Muscle of back (tissue), 13 donors: ENCODE measurements around the gene SAE1. TPM values are rescaled to one million over a fixed set of nuclear protein-coding genes. Genes with fewer than 3 reads are reported as not detected.
A peak's percentile ranks its signal among the peaks of the same experiment; 100 is the strongest.
"Not testable (repeated sequence)": the region's sequence is repeated elsewhere in the genome, so short reads cannot be mapped to it uniquely, and the experiment has no call there.

Experiments
- DNase-seq, 3 donors: peaks; one replicate each; pipeline versions ENCODE4 v3.0.0 to v3.0.0-alpha.2; 2013
- long read RNA-seq, 9 donors: transcript quantifications; one replicate each; lab custom pipeline, GENCODE V29; 2026
- polyA plus RNA-seq, 10 donors: library from polyadenylated mRNA; unstranded; fragments of 120-200 nt; gene quantifications; one replicate each; pipeline ENCODE4 v1.2.1, GENCODE V29; 2013; ENCODE audit not compliant: insufficient read length in 10 of 10

SAE1 gene
- 100 to 1,000 TPM in 1 of 10 donors, 10 to 100 TPM in 9; 67.1 to 104 (median 83.3) TPM for polyA plus RNA-seq
- long read RNA-seq, donor 1, transcript SAE1-201 (9 exons, 2,049 nt): major isoform, 15 of 17 reads
- long read RNA-seq, donor 1, partial matches to known transcripts: 0 of 17 reads
- long read RNA-seq, donor 1, other reads (novel, unspliced or antisense): 0 of 17 reads
- long read RNA-seq, donor 2, transcript SAE1-201 (9 exons, 2,049 nt): major isoform, 13 of 35 reads
- long read RNA-seq, donor 2, partial matches to known transcripts: 20 of 35 reads
- long read RNA-seq, donor 2, other reads (novel, unspliced or antisense): 0 of 35 reads
- long read RNA-seq, donor 3: 0 reads
- long read RNA-seq, donor 4, transcript SAE1-201 (9 exons, 2,049 nt): major isoform, 13 of 20 reads
- long read RNA-seq, donor 4, partial matches to known transcripts: 6 of 20 reads
- long read RNA-seq, donor 4, other reads (novel, unspliced or antisense): 0 of 20 reads
- long read RNA-seq, donor 5, transcript SAE1-201 (9 exons, 2,049 nt): major isoform, 12 of 14 reads
- long read RNA-seq, donor 5, partial matches to known transcripts: 0 of 14 reads
- long read RNA-seq, donor 5, other reads (novel, unspliced or antisense): 0 of 14 reads
- long read RNA-seq, donor 6, transcript SAE1-201 (9 exons, 2,049 nt): major isoform, 32 of 38 reads
- long read RNA-seq, donor 6, partial matches to known transcripts: 0 of 38 reads
- long read RNA-seq, donor 6, other reads (novel, unspliced or antisense): 5 of 38 reads
- long read RNA-seq, donor 7, transcript SAE1-201 (9 exons, 2,049 nt): major isoform, 12 of 13 reads
- long read RNA-seq, donor 7, partial matches to known transcripts: 0 of 13 reads
- long read RNA-seq, donor 7, other reads (novel, unspliced or antisense): 0 of 13 reads
- long read RNA-seq, donor 8, transcript SAE1-201 (9 exons, 2,049 nt): major isoform, 10 of 10 reads
- long read RNA-seq, donor 8, partial matches to known transcripts: 0 of 10 reads
- long read RNA-seq, donor 8, other reads (novel, unspliced or antisense): 0 of 10 reads
- long read RNA-seq, donor 9, partial matches to known transcripts: 0 of 1 reads
- long read RNA-seq, donor 9, other reads (novel, unspliced or antisense): 0 of 1 reads

- DNase-seq: peak; percentile 97 to 98 (median 98)
These were observed at the start of gene SAE1 for GRCh38 chr19:47130589-47131227. Gene SAE1, plus strand, starts transcription at chr19:47130835. Its CDS starts 96 bp downstream, at chr19:47130931.

GRCh38 chr19:47081095-47081494, 49.5 kb upstream of the SAE1 start:
- no peak for DNase-seq

- DNase-seq: no peak
These were observed 48.1 kb upstream of the SAE1 start for GRCh38 chr19:47082493-47082892.

- DNase-seq: no peak
These were observed 45.7 kb upstream of the SAE1 start for GRCh38 chr19:47084879-47085439.

GRCh38 chr19:47086280-47086679, 44.4 kb upstream of the SAE1 start:
- no peak for DNase-seq

- DNase-seq: no peak
These were observed 40.8 kb upstream of the SAE1 start for GRCh38 chr19:47089767-47090350.

GRCh38 chr19:47093254-47093653, 37.4 kb upstream of the SAE1 start:
- DNase-seq: no peak

GRCh38 chr19:47093841-47094240, 36.8 kb upstream of the SAE1 start:
- no peak for DNase-seq

- no peak for DNase-seq
These were observed 35.8 kb upstream of the SAE1 start for GRCh38 chr19:47094557-47095475.

- no peak for DNase-seq
These were observed 35.0 kb upstream of the SAE1 start for GRCh38 chr19:47095476-47096099.

- DNase-seq: no peak
These were observed 34.4 kb upstream of the SAE1 start for GRCh38 chr19:47096100-47096704.

GRCh38 chr19:47096721-47097120, 33.9 kb upstream of the SAE1 start:
- no peak for DNase-seq

- no peak for DNase-seq
These were observed 33.0 kb upstream of the SAE1 start for GRCh38 chr19:47097396-47098201.

- no peak for DNase-seq
These were observed 32.0 kb upstream of the SAE1 start for GRCh38 chr19:47098608-47099007.

GRCh38 chr19:47099576-47100050, 31.0 kb upstream of the SAE1 start:
- DNase-seq: no peak

- no peak for DNase-seq
These were observed 30.3 kb upstream of the SAE1 start for GRCh38 chr19:47100290-47100689.

- DNase-seq: not testable (repeated sequence)
These were observed 29.5 kb upstream of the SAE1 start for GRCh38 chr19:47101116-47101515.
